ENCODE data around the gene NFXL1. TPM values are rescaled to one million over a fixed set of nuclear protein-coding genes. Genes with fewer than 3 reads are reported as not detected.
A peak's percentile ranks its signal among the peaks of the same experiment; 100 is the strongest.

The NFXL1 gene
- total RNA-seq, 2 donors from 2014 or later = 17.5 to 19.1 TPM

- no peaks in the 10 kb centered on the region for H3K9me3 ChIP-seq
- H3K36me3 ChIP-seq = no peaks in the 10 kb centered on the region
- intact Hi-C loops (cut with DNase I) = no loop called here
- TF ChIP-seq POLR2A (IDR thresholded peaks at IDR 0.05) (no peak), POLR2AphosphoS5 (IDR thresholded peaks at IDR 0.05) (no peak)
- 94% methylated on average over 2 of the region's 2 CpGs for WGBS
- H3K27ac ChIP-seq = no peak overlapping the region
- H3K4me3 ChIP-seq = no peak overlapping the region
- peaks cover 5% of the 10 kb centered on the region for H3K4me1 ChIP-seq (replicated peaks)
- no peaks in the 10 kb centered on the region for H3K27me3 ChIP-seq (replicated peaks; ENCODE audit: insufficient read depth)
- DNase-seq (ENCODE audit: low spot score) = no peak
Measured at GRCh38 chr4:47848041-47848440, 66.3 kb downstream of the NFXL1 start.

DNA sequence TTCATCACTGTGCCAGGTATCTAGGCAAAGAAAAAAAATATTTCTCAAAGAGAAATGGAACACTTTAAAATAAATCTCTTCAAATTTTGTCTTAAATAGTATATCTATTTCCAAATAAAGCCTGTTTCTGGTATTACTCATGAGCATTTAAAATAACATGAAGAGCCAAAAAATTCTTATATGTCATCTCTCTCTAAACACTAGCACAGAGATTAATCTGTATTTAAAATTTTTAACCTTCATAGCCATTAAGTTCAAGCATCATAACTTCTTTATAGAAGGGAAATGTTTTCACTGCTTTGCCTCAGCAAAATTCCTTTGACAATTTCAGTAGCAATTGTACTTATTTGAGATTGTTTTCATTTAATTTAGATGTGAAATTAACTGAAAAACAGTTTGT lies 71.4 kb downstream of the NFXL1 start:
- no peak overlapping the region for H3K27ac ChIP-seq
- TF ChIP-seq POLR2AphosphoS5 (IDR thresholded peaks at IDR 0.05) (no peak), POLR2A (IDR thresholded peaks at IDR 0.05) (no peak)
- TF ChIP-seq, protein P1, sequence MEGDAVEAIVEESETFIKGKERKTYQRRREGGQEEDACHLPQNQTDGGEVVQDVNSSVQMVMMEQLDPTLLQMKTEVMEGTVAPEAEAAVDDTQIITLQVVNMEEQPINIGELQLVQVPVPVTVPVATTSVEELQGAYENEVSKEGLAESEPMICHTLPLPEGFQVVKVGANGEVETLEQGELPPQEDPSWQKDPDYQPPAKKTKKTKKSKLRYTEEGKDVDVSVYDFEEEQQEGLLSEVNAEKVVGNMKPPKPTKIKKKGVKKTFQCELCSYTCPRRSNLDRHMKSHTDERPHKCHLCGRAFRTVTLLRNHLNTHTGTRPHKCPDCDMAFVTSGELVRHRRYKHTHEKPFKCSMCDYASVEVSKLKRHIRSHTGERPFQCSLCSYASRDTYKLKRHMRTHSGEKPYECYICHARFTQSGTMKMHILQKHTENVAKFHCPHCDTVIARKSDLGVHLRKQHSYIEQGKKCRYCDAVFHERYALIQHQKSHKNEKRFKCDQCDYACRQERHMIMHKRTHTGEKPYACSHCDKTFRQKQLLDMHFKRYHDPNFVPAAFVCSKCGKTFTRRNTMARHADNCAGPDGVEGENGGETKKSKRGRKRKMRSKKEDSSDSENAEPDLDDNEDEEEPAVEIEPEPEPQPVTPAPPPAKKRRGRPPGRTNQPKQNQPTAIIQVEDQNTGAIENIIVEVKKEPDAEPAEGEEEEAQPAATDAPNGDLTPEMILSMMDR (IDR thresholded peaks at IDR 0.05) = no peak

DNA sequence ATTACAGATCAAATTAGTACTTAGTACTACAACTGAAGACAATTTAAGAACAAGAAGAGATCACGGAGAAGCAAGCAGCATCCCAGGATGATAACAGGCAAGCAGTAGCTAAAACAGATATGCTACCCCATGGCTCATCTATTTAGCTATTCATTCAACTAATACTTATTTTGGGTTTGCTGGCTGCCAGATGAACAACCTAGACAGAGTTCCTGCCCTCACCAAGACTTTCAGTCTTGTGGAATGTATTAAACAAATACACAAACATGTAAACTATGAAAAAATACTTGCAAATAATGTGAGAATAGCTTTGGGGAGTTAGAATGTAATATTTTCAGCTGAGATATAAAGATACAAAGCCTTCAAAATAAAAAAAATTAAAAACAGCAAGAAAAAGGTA lies 74.1 kb downstream of the NFXL1 start:
- 79% methylated on average over 1 of the region's 1 CpG for WGBS
- H3K36me3 ChIP-seq = no peaks in the 10 kb centered on the region
- intact Hi-C loops (cut with DNase I) = no loop called here

More for the DNA sequence above, 71.4 kb downstream of the NFXL1 start:
- Histone ChIP-seq H3K9me3 (no peaks in the 10 kb centered on the region), H3K36me3 (no peaks in the 10 kb centered on the region), H3K4me1 (replicated peaks) (no peaks in the 10 kb centered on the region), H3K27me3 (replicated peaks; ENCODE audit: insufficient read depth) (no peaks in the 10 kb centered on the region), H3K4me3 (no peak overlapping the region)
- no peak for DNase-seq (ENCODE audit: low spot score)
- intact Hi-C loops (cut with DNase I) = no loop called here

GRCh38 chr4:47839259-47839658 lies 75.1 kb downstream of the NFXL1 start:
- Histone ChIP-seq H3K4me1 (replicated peaks) (no peaks in the 10 kb centered on the region), H3K9me3 (no peaks in the 10 kb centered on the region), H3K4me3 (no peak overlapping the region), H3K27ac (peak overlapping the region in 1 of 2 donors; percentile 8), H3K27me3 (replicated peaks; ENCODE audit: insufficient read depth) (no peaks in the 10 kb centered on the region), H3K36me3 (no peaks in the 10 kb centered on the region)
- no peak for TF ChIP-seq POLR2A (IDR thresholded peaks at IDR 0.05)
- no peak for TF ChIP-seq POLR2AphosphoS5 (IDR thresholded peaks at IDR 0.05)
- TF ChIP-seq, protein P1 (IDR thresholded peaks at IDR 0.05) = peak in 2 of 4 experiments; percentile 27 to 38
- intact Hi-C loops (cut with DNase I) = loop anchor here (2.0 to 5.0 kb wide), 3 partner anchors 137 to 170 kb away; no protein-coding TSS in a partner anchor
- no peak for DNase-seq (ENCODE audit: low spot score)
- WGBS = 72% methylated on average over 5 of the region's 5 CpGs

More for the DNA sequence above, 74.1 kb downstream of the NFXL1 start:
- no peak overlapping the region for H3K4me3 ChIP-seq
- H3K9me3 ChIP-seq = no peaks in the 10 kb centered on the region
- H3K4me1 ChIP-seq (replicated peaks) = no peaks in the 10 kb centered on the region
- TF ChIP-seq POLR2AphosphoS5 (IDR thresholded peaks at IDR 0.05) = no peak
- TF ChIP-seq POLR2A (IDR thresholded peaks at IDR 0.05) = no peak
- TF ChIP-seq, protein P1 (IDR thresholded peaks at IDR 0.05) = no peak
- no peak for DNase-seq (ENCODE audit: low spot score)
- no peak overlapping the region for H3K27ac ChIP-seq
- no peaks in the 10 kb centered on the region for H3K27me3 ChIP-seq (replicated peaks; ENCODE audit: insufficient read depth)

DNA sequence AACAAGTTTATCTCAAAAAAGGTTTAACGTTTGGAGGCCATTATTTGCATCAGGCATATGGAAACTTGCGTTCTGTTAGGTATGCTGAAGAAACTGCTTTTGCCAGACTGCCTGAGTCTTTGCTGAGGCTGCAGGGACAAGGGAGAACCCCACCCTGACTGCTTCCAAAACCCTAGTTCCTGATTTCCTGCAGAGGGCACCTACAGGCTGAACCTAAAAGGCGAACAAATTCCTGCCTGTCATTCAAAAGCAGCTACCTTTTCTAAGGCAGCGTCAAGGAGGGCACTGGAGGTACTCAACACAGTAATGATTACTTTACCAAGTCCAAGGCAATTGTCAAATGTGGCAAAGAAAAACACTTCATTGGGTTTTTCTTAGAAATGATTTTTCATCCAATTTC lies 75.9 kb downstream of the NFXL1 start:
- no peak for TF ChIP-seq POLR2AphosphoS5 (IDR thresholded peaks at IDR 0.05)
- TF ChIP-seq, protein P1 (IDR thresholded peaks at IDR 0.05) = no peak
- no peak for TF ChIP-seq POLR2A (IDR thresholded peaks at IDR 0.05)
- Histone ChIP-seq H3K9me3 (no peaks in the 10 kb centered on the region), H3K27ac (no peak overlapping the region), H3K36me3 (no peaks in the 10 kb centered on the region), H3K4me1 (replicated peaks) (no peaks in the 10 kb centered on the region), H3K27me3 (replicated peaks; ENCODE audit: insufficient read depth) (no peaks in the 10 kb centered on the region), H3K4me3 (no peak overlapping the region)
- WGBS = 63% methylated on average over 4 of the region's 4 CpGs
- DNase-seq (ENCODE audit: low spot score) = no peak
- intact Hi-C loops (cut with DNase I) = loop anchor here (2.0 to 5.0 kb wide), 3 partner anchors 136 to 170 kb away; no protein-coding TSS in a partner anchor

Measured in prostate gland (tissue), 2 donors.